Measurements from ENCODE around the gene SYT11.

DNA sequence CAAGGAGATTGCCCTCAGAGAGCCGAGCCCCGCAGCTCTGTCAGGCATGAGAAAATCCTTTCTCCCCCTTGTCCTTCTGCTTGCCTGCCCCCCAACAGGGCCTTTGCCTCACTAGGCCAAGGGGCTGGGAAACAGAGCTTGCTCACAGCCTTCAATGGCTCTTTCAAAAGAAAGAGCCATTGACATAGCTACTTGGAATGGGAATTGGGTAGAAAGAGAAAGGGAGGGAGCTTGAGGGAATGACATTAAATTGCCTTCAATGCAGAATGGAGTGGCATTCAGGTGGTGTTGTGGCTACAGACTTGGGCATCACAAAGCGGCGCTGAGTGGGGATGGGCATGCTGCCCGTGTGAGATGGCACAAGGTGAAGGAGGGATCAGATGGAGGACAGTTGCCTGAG, 13.2 kb downstream of the SYT11 start:
- TF ChIP-seq, protein P1, sequence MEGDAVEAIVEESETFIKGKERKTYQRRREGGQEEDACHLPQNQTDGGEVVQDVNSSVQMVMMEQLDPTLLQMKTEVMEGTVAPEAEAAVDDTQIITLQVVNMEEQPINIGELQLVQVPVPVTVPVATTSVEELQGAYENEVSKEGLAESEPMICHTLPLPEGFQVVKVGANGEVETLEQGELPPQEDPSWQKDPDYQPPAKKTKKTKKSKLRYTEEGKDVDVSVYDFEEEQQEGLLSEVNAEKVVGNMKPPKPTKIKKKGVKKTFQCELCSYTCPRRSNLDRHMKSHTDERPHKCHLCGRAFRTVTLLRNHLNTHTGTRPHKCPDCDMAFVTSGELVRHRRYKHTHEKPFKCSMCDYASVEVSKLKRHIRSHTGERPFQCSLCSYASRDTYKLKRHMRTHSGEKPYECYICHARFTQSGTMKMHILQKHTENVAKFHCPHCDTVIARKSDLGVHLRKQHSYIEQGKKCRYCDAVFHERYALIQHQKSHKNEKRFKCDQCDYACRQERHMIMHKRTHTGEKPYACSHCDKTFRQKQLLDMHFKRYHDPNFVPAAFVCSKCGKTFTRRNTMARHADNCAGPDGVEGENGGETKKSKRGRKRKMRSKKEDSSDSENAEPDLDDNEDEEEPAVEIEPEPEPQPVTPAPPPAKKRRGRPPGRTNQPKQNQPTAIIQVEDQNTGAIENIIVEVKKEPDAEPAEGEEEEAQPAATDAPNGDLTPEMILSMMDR (IDR thresholded peaks at IDR 0.05), result no peak
- TF ChIP-seq ZFX (IDR thresholded peaks at IDR 0.05; ENCODE audit: borderline replicate concordance), result no peak

Measured in 22Rv1 (cell line).